HTR-8/SVneo (cell line): Measurements from ENCODE around the gene RUNX3.

ENCODE experiments used
- DNase-seq: peaks from one replicate; pipeline ENCODE4 v3.0.0; 2011; ENCODE audit warnings: low spot score, mixed read lengths; ENCODE audit not compliant: insufficient read length
- FAIRE-seq: peaks from 2 replicates; lab custom pipeline; 2011; peaks lifted over from hg19 to GRCh38; lab: Jason Lieb, UNC

Gene RUNX3

GRCh38 chr1:24932284-24932683, 2.2 kb upstream of the RUNX3 start:
- FAIRE-seq, result no peak
- DNase-seq, result peak; percentile 46

- no peak for FAIRE-seq
Observed at GRCh38 chr1:24931468-24932231, 1.6 kb upstream of the RUNX3 start.

DNA sequence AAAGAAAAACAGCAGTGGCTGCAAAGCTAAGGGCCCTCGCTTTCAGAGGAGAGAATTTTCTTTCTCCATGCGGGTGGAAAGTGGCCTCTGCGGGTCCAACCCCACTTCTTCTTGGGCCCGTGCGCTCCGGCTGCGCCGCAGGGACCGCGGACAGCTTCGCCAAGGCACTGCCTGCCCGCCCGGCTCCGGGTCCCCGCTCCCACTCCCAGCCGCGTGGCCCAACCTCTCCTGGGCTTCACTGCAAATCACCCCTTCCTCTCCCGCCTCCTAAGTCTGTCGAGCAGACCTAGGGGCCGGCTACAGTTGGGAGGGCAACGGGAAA, 1.0 kb upstream of the RUNX3 start:
- FAIRE-seq (no peak), DNase-seq (no peak)

More at GRCh38 chr1:24931468-24932231, 1.6 kb upstream of the RUNX3 start:
- DNase-seq, result no peak

DNA sequence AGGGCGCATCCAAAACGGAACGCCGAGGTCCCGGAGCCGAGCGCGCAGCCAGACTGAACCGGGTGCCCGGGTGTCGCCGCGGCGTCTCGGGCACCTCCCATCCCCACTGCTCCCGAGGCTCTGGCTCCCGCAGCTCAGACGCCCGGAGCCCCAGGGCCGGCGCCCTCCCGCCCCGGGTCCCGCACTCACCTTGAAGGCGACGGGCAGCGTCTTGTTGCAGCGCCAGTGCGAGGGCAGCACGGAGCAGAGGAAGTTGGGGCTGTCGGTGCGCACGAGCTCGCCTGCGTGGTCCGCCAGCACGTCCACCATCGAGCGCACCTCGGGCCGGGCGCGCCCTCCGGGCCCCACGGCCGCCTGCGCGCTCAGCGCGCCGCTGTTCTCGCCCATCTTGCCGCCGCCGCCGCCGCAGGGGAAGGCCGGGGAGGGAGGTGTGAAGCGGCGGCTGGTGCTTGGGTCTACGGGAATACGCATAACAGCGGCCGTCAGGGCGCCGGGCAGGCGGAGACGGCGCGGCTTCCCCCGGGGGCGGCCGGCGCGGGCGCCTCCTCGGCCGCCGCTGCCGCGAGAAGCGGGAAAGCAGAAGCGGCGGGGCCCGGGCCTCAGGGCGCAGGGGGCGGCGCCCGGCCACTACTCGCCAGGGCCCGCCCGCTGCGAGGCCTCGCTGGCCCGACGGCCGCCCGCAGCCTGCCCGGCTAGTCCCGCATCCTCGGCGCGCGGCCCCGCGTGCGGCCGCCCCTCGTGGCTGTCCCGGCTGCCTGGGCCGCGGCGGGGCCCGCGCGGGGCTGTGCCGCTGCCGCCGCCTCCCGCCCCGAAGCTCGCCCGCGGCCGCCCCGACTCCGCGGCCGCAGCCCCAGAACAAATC, 447 bp downstream of the RUNX3 start:
- no peak for DNase-seq
- FAIRE-seq, result no peak

DNA sequence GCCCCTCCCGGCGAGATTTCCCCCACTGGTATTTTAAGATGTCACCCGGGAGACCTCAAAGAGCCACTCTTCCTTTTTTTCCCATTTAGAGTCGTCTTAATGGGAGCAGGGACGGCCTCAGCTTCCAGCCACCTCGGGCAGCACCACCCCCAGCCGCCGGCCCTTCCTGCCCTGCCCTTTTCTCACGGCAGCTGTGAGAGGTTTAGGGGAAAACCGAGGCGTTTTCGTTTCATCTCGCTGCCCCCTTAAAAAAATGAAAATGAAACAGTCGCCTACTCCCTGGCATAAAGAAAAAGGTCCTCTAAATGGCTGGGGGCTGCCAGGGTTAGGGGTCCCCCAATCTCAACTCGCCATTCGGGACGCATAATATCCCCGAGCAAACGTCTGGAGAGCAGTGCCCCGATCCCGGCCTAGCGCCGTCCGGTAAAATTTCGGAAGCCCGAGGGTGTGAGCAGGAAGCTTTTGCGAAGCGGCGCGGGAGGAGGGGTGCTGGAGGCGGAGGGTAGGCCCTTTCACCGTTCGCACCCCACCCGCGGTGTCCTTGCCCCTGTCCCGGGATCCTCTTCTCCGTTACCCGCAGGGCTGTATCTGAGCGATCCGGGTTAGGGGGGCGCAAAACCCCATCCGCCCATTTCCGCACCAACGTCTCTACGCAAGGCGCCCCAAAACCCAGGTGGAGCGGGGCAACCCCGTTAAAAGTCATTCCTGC, 1.2 kb downstream of the RUNX3 start:
- DNase-seq, result peak; percentile 24
- FAIRE-seq, result no peak

GRCh38 chr1:24927988-24928688, 1.9 kb downstream of the RUNX3 start:
- FAIRE-seq (no peak), DNase-seq (no peak)

- DNase-seq, result no peak
- peak; percentile 59 for FAIRE-seq
Observed at GRCh38 chr1:24927473-24927872, 2.6 kb downstream of the RUNX3 start.

GRCh38 chr1:24926563-24927249, 3.4 kb downstream of the RUNX3 start:
- DNase-seq (peak; percentile 25), FAIRE-seq (no peak)

GRCh38 chr1:24925963-24926362, 4.1 kb downstream of the RUNX3 start:
- FAIRE-seq (no peak), DNase-seq (no peak)

DNA sequence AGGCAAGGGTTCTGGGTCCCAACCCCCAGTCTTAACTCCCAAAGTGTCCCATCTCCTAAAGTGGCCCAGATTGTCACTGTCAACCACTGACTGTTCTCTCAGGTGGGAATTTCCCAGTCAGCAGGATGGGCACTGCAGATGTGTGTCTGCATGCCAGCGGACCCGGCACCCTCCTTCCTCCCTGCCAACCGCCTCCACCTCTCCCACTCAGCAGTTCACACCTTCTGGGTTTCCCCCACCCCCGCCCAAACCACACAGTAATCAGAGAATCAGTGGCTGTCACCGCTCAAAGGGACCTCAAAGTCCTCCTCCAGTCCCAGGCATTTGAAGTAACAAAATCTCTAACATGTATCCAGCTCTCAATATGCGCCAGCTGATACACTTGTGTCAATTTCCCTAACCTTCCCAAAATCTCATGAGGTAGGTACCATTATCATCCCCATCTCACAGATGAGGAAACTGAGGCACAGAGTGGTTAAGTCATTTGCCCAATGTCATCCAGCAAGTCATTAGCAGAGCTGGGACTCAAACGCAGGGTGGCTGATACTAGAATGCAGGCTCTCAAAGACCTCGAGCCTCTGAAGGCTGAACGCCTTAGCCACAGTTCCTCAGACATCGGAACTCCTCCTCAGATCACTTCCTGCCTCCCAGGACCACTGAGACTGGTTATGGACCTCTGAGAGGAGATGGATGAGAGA, 4.8 kb downstream of the RUNX3 start:
- FAIRE-seq, result no peak
- no peak for DNase-seq

DNA sequence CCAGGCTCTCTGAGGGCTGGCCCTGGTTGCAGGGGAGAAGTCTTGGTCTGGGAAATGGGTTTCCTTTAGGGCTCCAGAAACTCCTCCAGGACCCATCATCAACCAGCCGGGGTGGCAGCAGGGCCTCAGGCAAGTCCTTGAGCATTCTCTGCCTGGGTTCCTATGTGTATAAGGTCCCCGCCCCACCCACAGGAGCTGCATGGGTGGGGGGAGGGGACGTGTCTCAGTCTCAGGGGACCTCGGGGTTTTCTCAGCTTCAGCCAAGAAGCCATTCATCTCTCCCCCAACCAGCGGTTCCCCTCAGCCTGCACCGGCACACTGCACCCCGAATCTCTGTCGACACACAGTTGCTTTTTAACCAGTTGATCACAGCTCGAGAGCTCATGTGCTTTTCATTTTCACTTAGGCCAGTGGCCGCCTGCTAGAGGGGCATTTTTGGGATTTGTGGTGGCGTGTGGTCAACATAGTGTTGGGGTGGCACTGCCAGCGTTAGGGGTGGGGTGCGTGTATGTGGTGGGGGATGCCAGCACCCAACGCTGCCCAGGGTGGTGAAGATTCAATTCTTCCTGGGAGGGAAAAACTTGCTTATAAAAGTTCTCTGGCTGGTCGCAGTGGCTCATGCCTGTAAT, 6.5 kb downstream of the RUNX3 start:
- FAIRE-seq (no peak), DNase-seq (no peak)

- DNase-seq, result no peak
- no peak for FAIRE-seq
Observed at GRCh38 chr1:24921938-24922662, 8.0 kb downstream of the RUNX3 start.

DNA sequence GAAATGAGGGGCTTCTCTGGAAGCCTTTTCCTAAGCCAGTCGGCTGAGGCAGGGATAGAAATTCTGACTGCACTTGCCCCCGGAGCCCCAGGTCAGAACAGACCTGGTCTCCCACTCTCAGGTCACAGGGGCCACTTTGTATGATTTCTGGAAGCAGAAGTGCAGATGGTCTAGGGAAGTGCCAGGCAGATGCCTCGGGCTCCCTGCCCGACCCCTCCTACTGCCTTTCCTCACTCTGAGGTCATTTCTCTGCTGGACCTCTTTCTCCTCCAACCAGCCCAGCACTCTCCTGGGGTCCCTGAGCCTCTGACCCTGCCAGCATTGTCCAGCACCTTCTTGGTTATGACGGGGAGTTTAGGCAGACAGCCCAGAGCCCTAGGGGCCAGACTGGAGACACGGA, 8.7 kb downstream of the RUNX3 start:
- no peak for FAIRE-seq
- no peak for DNase-seq

DNA sequence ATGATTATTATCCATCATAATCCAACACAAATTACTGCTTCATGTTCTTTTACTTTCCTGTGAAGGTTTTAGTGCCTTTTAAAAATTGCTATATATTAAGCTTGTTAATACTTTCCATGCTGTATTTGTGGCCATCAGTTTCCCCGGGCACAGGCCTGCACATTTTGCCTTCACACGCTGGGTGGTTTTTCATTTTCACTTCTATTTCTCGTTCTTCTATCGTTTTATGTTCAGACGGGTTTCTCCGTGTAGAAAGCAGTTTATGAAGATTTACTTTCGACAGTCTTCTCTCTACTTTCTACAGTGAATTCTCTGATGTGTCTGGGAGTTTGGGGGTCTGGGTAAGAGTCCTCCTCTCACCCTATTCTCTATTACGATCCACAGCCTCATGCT, 9.5 kb downstream of the RUNX3 start:
- DNase-seq (no peak), FAIRE-seq (no peak)

DNA sequence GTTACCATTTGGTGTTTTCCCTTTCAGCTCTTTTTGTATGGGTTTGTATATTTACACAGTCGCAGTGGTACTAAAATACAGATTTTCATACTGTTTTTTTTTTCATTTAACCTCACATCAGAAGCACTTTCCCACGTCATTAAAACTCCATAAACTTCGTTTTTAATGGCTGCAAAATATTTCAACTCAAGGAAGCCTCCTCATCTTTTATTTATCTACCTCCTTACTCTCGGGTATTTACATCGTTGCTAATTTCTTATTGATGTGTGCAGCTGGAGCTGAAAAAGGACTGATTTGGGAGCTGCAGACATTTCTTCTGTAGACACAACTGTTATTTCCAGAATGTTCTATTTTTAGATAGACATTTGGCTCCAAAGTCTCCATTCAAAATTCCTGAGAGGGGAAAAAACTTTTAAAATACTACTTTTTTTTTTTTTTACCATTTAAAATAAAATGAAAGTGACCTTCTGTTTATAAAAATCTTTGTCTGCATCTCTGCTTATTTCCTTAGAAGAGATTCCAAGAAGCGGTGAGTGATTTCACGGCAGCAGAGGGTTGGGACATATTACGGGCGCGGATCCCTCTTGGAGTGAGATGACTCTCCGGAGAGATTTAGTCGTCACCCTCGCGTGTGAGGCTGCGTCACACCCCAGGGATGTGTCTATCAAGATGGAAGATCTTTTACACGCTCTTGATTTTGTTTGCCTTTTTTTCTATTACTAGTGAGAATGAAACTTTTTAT, 10.1 kb downstream of the RUNX3 start:
- FAIRE-seq, result no peak

GRCh38 chr1:24918995-24919605, 11.0 kb downstream of the RUNX3 start:
- FAIRE-seq, result no peak
- DNase-seq, result no peak

More for the DNA sequence above, 10.1 kb downstream of the RUNX3 start:
- no peak for DNase-seq

- DNase-seq, result no peak
- no peak for FAIRE-seq
Observed at GRCh38 chr1:24918370-24918769, 11.7 kb downstream of the RUNX3 start.
